ENCODE data around the gene MAN1B1. TPM values are rescaled to one million over a fixed set of nuclear protein-coding genes. Genes with fewer than 3 reads are reported as not detected.

MAN1B1 gene
- total and polyA plus RNA-seq, 2 of the 4 experiments (the other 2 are of a cell fraction) = 28.7 to 55.1 TPM

DNA sequence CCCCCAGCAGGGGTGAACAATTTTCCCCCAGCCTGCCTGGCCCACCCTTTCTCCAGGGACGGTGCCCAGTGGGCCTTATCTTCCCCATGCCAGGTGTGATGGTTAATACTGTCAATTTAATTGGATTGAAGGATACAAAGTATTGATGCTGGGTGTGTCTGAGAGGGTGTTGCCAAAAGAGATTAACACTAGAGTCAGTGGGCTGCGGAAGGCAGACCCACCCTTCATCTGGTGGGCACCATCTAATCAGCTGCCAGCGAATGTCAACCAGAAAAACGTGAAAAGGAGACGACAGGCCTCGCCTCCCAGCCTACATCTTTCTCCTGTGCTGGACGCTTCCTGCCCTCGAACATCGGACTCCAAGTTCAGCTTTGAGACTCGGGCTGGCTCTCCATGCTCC, 49.3 kb upstream of the MAN1B1 start:
- Histone ChIP-seq H3K36me3 (ENCODE audit: control insufficient read depth, insufficient read depth, low read length) (peaks cover 17% of the 10 kb centered on the region), H3K27ac (ENCODE audit: insufficient read depth, low read length) (no peak overlapping the region), H3K4ac (ENCODE audit: low read depth, low read length) (no peak overlapping the region), H2BK120ac (ENCODE audit: low read depth, low read length) (no peak overlapping the region), H3K4me3 (ENCODE audit: insufficient read depth, low read depth, low read length) (no peak overlapping the region), H2AFZ (replicated peaks; ENCODE audit: low read length, poor library complexity) (no peak overlapping the region), H2BK15ac (ENCODE audit: low read depth, low read length) (no peak overlapping the region), H3K4me2 (ENCODE audit: low read depth, low read length) (no peak overlapping the region), H2AK9ac (replicated peaks; ENCODE audit: low read depth, low read length, poor library complexity) (no peak overlapping the region), H3K9me1 (ENCODE audit: insufficient read depth, low read length) (no peaks in the 10 kb centered on the region), H3K4me1 (ENCODE audit: control insufficient read depth, insufficient read depth, low read length) (no peaks in the 10 kb centered on the region), H3K23ac (ENCODE audit: low read depth, low read length) (no peak overlapping the region), H3K9ac (ENCODE audit: low read depth, low read length) (no peak overlapping the region), H3K14ac (replicated peaks; ENCODE audit: low read depth, low read length) (no peak overlapping the region), H4K5ac (ENCODE audit: low read depth, low read length) (no peak overlapping the region), H3K27me3 (ENCODE audit: control insufficient read depth, insufficient read depth, low read length) (peaks cover 2% of the 10 kb centered on the region; the same call in 1 of the 2 replicates), H4K91ac (ENCODE audit: insufficient read depth, low read depth, low read length) (no peak overlapping the region), H3K9me3 (ENCODE audit: control insufficient read depth, insufficient read depth, low read length) (no peaks in the 10 kb centered on the region), H3K56ac (ENCODE audit: extremely low read depth, insufficient read depth, low read length) (no peak overlapping the region), H2AK5ac (ENCODE audit: low read depth, low read length) (no peak overlapping the region), H3K18ac (ENCODE audit: low read depth, low read length) (no peak overlapping the region), H4K20me1 (ENCODE audit: insufficient read depth, low read length) (peaks cover 7% of the 10 kb centered on the region; the same call in 1 of the 2 replicates), H3K79me1 (ENCODE audit: low read depth in 1 of 2, low read length in 2 of 2) (no peaks in the 10 kb centered on the region), H2BK5ac (ENCODE audit: low read depth, low read length, poor library complexity, severe bottlenecking) (no peak overlapping the region), H2BK20ac (ENCODE audit: low read depth, low read length) (no peak overlapping the region), H4K8ac (ENCODE audit: low read depth in 2 of 2, low read length in 2 of 2) (no peak overlapping the region)
- 60% methylated on average over 1 of the region's 10 CpGs; no CpG with 5 or more reads in 1 of the 2 experiments for WGBS, 2 experiments (ENCODE audit: extremely low coverage in 2 of 2, insufficient read length in 1 of 2)
- in situ Hi-C loops (cut with MboI; ENCODE audit: low sequenced_read_pairs) = loop anchor here (10.0 kb wide), 1 partner anchor 253 kb away; no protein-coding TSS in a partner anchor
- DNase-seq (no peak), ATAC-seq (ENCODE audit: low read depth) (no peak)
- ChIA-PET POLR2A (ENCODE audit: unreplicated experiment) (no interaction called here), CTCF (interaction anchor here (0.6 kb wide), 1 partner anchor 202 kb away, joined by 3 read pairs; no protein-coding TSS in a partner anchor)
- TF ChIP-seq NFE2L2 (IDR thresholded peaks at IDR 0.05; ENCODE audit: low read depth, low read length) (no peak), POLR2A (IDR thresholded peaks at IDR 0.05; ENCODE audit: low read depth, low read length) (no peak), CHD1 (IDR thresholded peaks at IDR 0.05; ENCODE audit: low read depth, low read length) (no peak), RFX5 (IDR thresholded peaks at IDR 0.05; ENCODE audit: low read depth, low read length) (no peak), BHLHE40 (IDR thresholded peaks at IDR 0.05; ENCODE audit: low read depth, low read length) (no peak), FOS (IDR thresholded peaks at IDR 0.05; ENCODE audit: low read depth, low read length) (no peak), CEBPB (IDR thresholded peaks at IDR 0.05; ENCODE audit: low read depth, low read length) (no peak), MXI1 (IDR thresholded peaks at IDR 0.05; ENCODE audit: borderline replicate concordance, low read depth, low read length) (no peak), SMC3 (IDR thresholded peaks at IDR 0.05; ENCODE audit: low read depth, low read length) (no peak), MAZ (IDR thresholded peaks at IDR 0.05; ENCODE audit: borderline replicate concordance, low read depth, low read length) (no peak), RAD21 (IDR thresholded peaks at IDR 0.05; ENCODE audit: low read length) (no peak), MAFK (IDR thresholded peaks at IDR 0.05; ENCODE audit: low read depth, low read length) (no peak)
- TF ChIP-seq, protein P1, sequence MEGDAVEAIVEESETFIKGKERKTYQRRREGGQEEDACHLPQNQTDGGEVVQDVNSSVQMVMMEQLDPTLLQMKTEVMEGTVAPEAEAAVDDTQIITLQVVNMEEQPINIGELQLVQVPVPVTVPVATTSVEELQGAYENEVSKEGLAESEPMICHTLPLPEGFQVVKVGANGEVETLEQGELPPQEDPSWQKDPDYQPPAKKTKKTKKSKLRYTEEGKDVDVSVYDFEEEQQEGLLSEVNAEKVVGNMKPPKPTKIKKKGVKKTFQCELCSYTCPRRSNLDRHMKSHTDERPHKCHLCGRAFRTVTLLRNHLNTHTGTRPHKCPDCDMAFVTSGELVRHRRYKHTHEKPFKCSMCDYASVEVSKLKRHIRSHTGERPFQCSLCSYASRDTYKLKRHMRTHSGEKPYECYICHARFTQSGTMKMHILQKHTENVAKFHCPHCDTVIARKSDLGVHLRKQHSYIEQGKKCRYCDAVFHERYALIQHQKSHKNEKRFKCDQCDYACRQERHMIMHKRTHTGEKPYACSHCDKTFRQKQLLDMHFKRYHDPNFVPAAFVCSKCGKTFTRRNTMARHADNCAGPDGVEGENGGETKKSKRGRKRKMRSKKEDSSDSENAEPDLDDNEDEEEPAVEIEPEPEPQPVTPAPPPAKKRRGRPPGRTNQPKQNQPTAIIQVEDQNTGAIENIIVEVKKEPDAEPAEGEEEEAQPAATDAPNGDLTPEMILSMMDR (conservative IDR thresholded peaks at IDR 0.05; ENCODE audit: low read depth, low read length) = no peak
- TF ChIP-seq, protein P2, sequence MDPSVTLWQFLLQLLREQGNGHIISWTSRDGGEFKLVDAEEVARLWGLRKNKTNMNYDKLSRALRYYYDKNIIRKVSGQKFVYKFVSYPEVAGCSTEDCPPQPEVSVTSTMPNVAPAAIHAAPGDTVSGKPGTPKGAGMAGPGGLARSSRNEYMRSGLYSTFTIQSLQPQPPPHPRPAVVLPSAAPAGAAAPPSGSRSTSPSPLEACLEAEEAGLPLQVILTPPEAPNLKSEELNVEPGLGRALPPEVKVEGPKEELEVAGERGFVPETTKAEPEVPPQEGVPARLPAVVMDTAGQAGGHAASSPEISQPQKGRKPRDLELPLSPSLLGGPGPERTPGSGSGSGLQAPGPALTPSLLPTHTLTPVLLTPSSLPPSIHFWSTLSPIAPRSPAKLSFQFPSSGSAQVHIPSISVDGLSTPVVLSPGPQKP (IDR thresholded peaks at IDR 0.05; ENCODE audit: borderline replicate concordance, low read depth, low read length) = no peak
- dilution Hi-C loops (cut with HindIII; ENCODE audit: low sequenced_read_pairs, unreplicated experiment) = no loop called here
- BruUV-seq (replicated peaks) = no TSS peak
- intact Hi-C loops (cut with micrococcal nuclease) = no loop called here
